Endothelial cell of umbilical vein (primary cell): Measurements from ENCODE around the gene NKX1-1. TPM values are rescaled to one million over a fixed set of nuclear protein-coding genes. Genes with fewer than 3 reads are reported as not detected.

ENCODE experiments used
- BruUV-seq: library from RNA; stranded (reverse); fragments of 400-500 nt; replicated peaks from 2 replicates; lab custom pipeline; 2021; lab: Mats Ljungman, UMichigan
- CTCF ChIA-PET: fragments of 300-600, 350-600 bp; sonication (Branson Sonifier 250); formaldehyde crosslinking; loops from one replicate; lab custom pipeline; 2021; ENCODE audit warnings: antibody characterized with exemption, inconsistent platforms; lab: Charles Lee
- POLR2A ChIA-PET: fragments of 300-600, 350-600 bp; sonication (Branson Sonifier 250); formaldehyde crosslinking; loops from one replicate; lab custom pipeline; 2021; ENCODE audit warnings: antibody characterized with exemption, inconsistent platforms; lab: Charles Lee
- DNase-seq: peaks from one replicate; pipeline ENCODE4 v3.0.0-alpha.2; 2011; ENCODE audit warnings: low read depth, low spot score
- FAIRE-seq: peaks from 2 replicates; lab custom pipeline; 2011; peaks lifted over from hg19 to GRCh38; lab: Jason Lieb, UNC
- H2AFZ ChIP-seq: 2 replicates; pipeline ENCODE4 v1.6.0; 2012; ENCODE audit warnings: low read depth, low read length, control low read depth, inconsistent platforms
- H3K27ac ChIP-seq: 2 replicates; pipeline ENCODE4 v1.5.1; 2011; ENCODE audit warnings: low read depth, mild to moderate bottlenecking, control low read depth, low read length, moderate library complexity; ENCODE audit not compliant: insufficient read depth
- H3K27me3 ChIP-seq, 2 experiments: 2 replicates each; pipeline versions ENCODE4 v1.6.0 to v1.6.1; 2011; ENCODE audit warnings: low read length in 2 of 2, mixed read lengths in 1 of 2; ENCODE audit not compliant: control insufficient read depth in 2 of 2, insufficient read depth in 2 of 2
- H3K36me3 ChIP-seq, 2 experiments: 2 replicates in 1 of 2; 3 replicates in 1 of 2; pipeline ENCODE4 v1.5.1; 2011; ENCODE audit warnings: low read length in 2 of 2, mild to moderate bottlenecking in 1 of 2, moderate library complexity in 1 of 2; ENCODE audit not compliant: control insufficient read depth in 2 of 2, insufficient read depth in 2 of 2; ENCODE audit errors: extremely low read depth in 1 of 2
- H3K4me1 ChIP-seq: 3 replicates; pipeline ENCODE4 v1.5.1; 2011; ENCODE audit warnings: mild to moderate bottlenecking, low read length; ENCODE audit not compliant: control insufficient read depth, insufficient read depth; ENCODE audit errors: extremely low read depth
- H3K4me2 ChIP-seq: 2 replicates; pipeline ENCODE4 v1.6.1; 2011; ENCODE audit warnings: low read length, control low read depth, mixed read lengths; ENCODE audit not compliant: insufficient read depth
- H3K4me3 ChIP-seq, 3 experiments: fragments of 200-600 bp in 1 of 3; sonication (generic), shearing (Covaris generic) in 1 of 3; replicated peaks in 1 of 3; 2 replicates each; pipeline ENCODE4 v1.5.1; 2011 to 2016; ENCODE audit warnings: control low read depth in 3 of 3, low read length in 3 of 3, mild to moderate bottlenecking in 2 of 3, inconsistent platforms in 1 of 3, low read depth in 1 of 3, moderate library complexity in 1 of 3; ENCODE audit not compliant: insufficient read depth in 1 of 3
- H3K79me2 ChIP-seq: 2 replicates; pipeline ENCODE4 v1.6.0; 2012; ENCODE audit warnings: low read length, inconsistent platforms; ENCODE audit not compliant: control insufficient read depth, insufficient read depth
- H3K9ac ChIP-seq: replicated peaks from 2 replicates; pipeline ENCODE3; 2011; ENCODE audit warnings: low read length, control low read depth; ENCODE audit not compliant: insufficient read depth; ENCODE audit errors: extremely low read depth
- H3K9me1 ChIP-seq: replicated peaks from 3 replicates; pipeline ENCODE4 v1.6.0; 2011; ENCODE audit warnings: mild to moderate bottlenecking, low read length; ENCODE audit not compliant: control insufficient read depth, insufficient read depth; ENCODE audit errors: extremely low read depth
- H3K9me3 ChIP-seq: replicated peaks from 2 replicates; pipeline ENCODE4 v1.5.1; 2012; ENCODE audit warnings: low read length, inconsistent platforms; ENCODE audit not compliant: control insufficient read depth, insufficient read depth
- H4K20me1 ChIP-seq: replicated peaks from 2 replicates; pipeline ENCODE3; 2011; ENCODE audit warnings: mild to moderate bottlenecking, low read length; ENCODE audit not compliant: control insufficient read depth, insufficient read depth; ENCODE audit errors: extremely low read depth
- EZH2 ChIP-seq: IDR thresholded peaks from 2 replicates; pipeline ENCODE4 v1.6.1; 2012; ENCODE audit warnings: borderline replicate concordance, low read depth, mild to moderate bottlenecking, moderate library complexity, low read length, inconsistent platforms; ENCODE audit not compliant: severe bottlenecking
- FOS ChIP-seq: IDR thresholded peaks from 2 replicates; pipeline ENCODE4 v1.6.1; 2011; ENCODE audit warnings: mild to moderate bottlenecking, low read length, moderate library complexity, borderline replicate concordance; ENCODE audit not compliant: insufficient read depth
- GATA2 ChIP-seq: IDR thresholded peaks from 2 replicates; pipeline ENCODE4 v1.7.0; 2011; ENCODE audit warnings: low read depth, mild to moderate bottlenecking, moderate library complexity, mixed read lengths, low read length; ENCODE audit not compliant: insufficient read length, insufficient read depth
- JUN ChIP-seq: IDR thresholded peaks from 2 replicates; pipeline ENCODE4 v1.6.1; 2011; ENCODE audit warnings: borderline replicate concordance, low read depth; ENCODE audit not compliant: insufficient read length, insufficient read depth
- MAX ChIP-seq: IDR thresholded peaks from 2 replicates; pipeline ENCODE4 v1.6.1; 2011; ENCODE audit not compliant: insufficient read depth, insufficient read length
- MYC ChIP-seq: IDR thresholded peaks from one replicate; pipeline ENCODE4 v1.6.1; 2011; ENCODE audit warnings: mild to moderate bottlenecking, low read depth, low read length
- POLR2A ChIP-seq: IDR thresholded peaks from 2 replicates; pipeline ENCODE4 v1.6.1; 2012; ENCODE audit warnings: low read depth, mild to moderate bottlenecking, control low read depth, low read length
- POLR2AphosphoS5 ChIP-seq: IDR thresholded peaks from 2 replicates; pipeline ENCODE4 v1.6.1; 2012; ENCODE audit warnings: low read depth, mild to moderate bottlenecking, control low read depth, low read length, moderate library complexity; ENCODE audit not compliant: insufficient read depth
- dilution Hi-C: fragments of 300-500 bp; cut with MboI; formaldehyde crosslinking; loops from one replicate; pipeline ENCODE4 v1.15.0; 2019; ENCODE audit warnings: low sequenced_read_pairs; ENCODE audit not compliant: extremely low pct_ligation_motif_present
- intact Hi-C: fragments of 100-400 bp; cut with micrococcal nuclease; formaldehyde crosslinking; loops from one replicate; pipeline ENCODE4 v1.10.0; 2022
- polyA plus RNA-seq, 4 experiments: library from polyadenylated mRNA; depleted of rRNA in 3 of 4; stranded (reverse) in 3 of 4; unstranded in 1 of 4; fragments of >200 nt; gene quantifications; 2 replicates each; pipeline versions ENCODE4 v1.2.1 to v1.2.3, GENCODE V29; 2011 to 2012; ENCODE audit warnings: missing spikeins in 1 of 4
- total RNA-seq: library from RNA; stranded (reverse); gene quantifications from 2 replicates; pipeline ENCODE4 v1.2.3, GENCODE V29; 2021
- TF ChIP-seq, protein P1 (sequence below), 2 donors: IDR thresholded peaks; 1 replicate in 1 of 2; 2 replicates in 1 of 2; pipeline ENCODE4 v1.5.1; 2011; ENCODE audit warnings: low read length in 2 of 2, mild to moderate bottlenecking in 2 of 2, moderate library complexity in 2 of 2, control low read depth in 1 of 2, inconsistent platforms in 1 of 2, low read depth in 1 of 2; ENCODE audit not compliant: insufficient read depth in 1 of 2; ENCODE audit errors: extremely low read depth in 1 of 2

NKX1-1 gene
- total and polyA plus RNA-seq, 2 donors (not counting 3 experiments of a cell fraction or from before 2014, with no cell fraction given) = not detected

DNA sequence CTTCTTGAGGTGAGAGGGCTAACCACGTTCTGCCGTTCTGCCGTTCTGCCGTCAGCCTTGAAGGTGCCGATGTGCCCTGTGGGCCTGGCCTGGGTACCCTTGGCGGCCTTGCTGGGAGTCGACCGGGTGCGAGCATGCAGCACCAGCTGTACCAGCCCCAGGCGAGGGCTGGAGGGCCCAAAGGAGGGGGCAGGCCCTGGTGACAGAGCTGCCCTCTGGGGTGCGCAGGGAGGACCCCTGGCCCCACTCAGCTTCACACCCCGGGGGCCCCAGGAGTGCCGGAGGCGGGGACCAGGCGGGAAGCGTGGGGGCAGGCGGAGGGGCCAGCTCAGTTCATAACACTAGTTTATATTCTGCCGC lies 37.2 kb downstream of the NKX1-1 start:
- DNase-seq = no peak
- POLR2A ChIA-PET = no interaction called here
- no peak for TF ChIP-seq GATA2
- H2AFZ ChIP-seq = no peak overlapping the region
- no peak overlapping the region for H3K4me3 ChIP-seq
- no peaks in the 10 kb centered on the region for H3K4me1 ChIP-seq
- no peaks in the 10 kb centered on the region for H3K9me1 ChIP-seq
- H3K79me2 ChIP-seq = no peaks in the 10 kb centered on the region
- no peaks in the 10 kb centered on the region for H3K9me3 ChIP-seq
- dilution Hi-C loops (no loop called here), intact Hi-C loops (no loop called here)
- CTCF ChIA-PET = interaction anchor here (1.0 to 1.3 kb wide), 2 partner anchors 8 to 13 kb away, joined by 3 to 4 read pairs; no protein-coding TSS in a partner anchor
- no peak overlapping the region for H3K27ac ChIP-seq
- no peak overlapping the region for H3K4me2 ChIP-seq
- H4K20me1 ChIP-seq = no peaks in the 10 kb centered on the region
- no peak overlapping the region for H3K9ac ChIP-seq
- BruUV-seq = no TSS peak
- H3K36me3 ChIP-seq = no peaks in the 10 kb centered on the region
- no peaks in the 10 kb centered on the region for H3K27me3 ChIP-seq
- no peak for FAIRE-seq

GRCh38 chr4:1368421-1369090 lies 37.7 kb downstream of the NKX1-1 start:
- FAIRE-seq (no peak), DNase-seq (no peak)
- POLR2A ChIA-PET = interaction anchor here (0.9 kb wide), 1 partner anchor 36 kb away, joined by 3 read pairs; no protein-coding TSS in a partner anchor

More at GRCh38 chr4:1368421-1369090, 37.7 kb downstream of the NKX1-1 start:
- no peak overlapping the region for H3K27ac ChIP-seq
- no peak overlapping the region for H3K9ac ChIP-seq
- no TSS peak for BruUV-seq
- H3K4me3 ChIP-seq = no peak overlapping the region
- intact Hi-C loops = no loop called here
- H2AFZ ChIP-seq = no peak overlapping the region
- no peaks in the 10 kb centered on the region for H3K9me3 ChIP-seq
- CTCF ChIA-PET = interaction anchor here (1.0 to 1.3 kb wide), 2 partner anchors 8 to 13 kb away, joined by 3 to 4 read pairs; no protein-coding TSS in a partner anchor
- H3K27me3 ChIP-seq = no peaks in the 10 kb centered on the region
- dilution Hi-C loops = no loop called here
- H3K9me1 ChIP-seq = no peaks in the 10 kb centered on the region
- no peak for TF ChIP-seq JUN
- TF ChIP-seq GATA2 = no peak
- TF ChIP-seq MAX = no peak
- TF ChIP-seq POLR2A = no peak
- TF ChIP-seq POLR2AphosphoS5 = no peak
- no peak for TF ChIP-seq FOS
- TF ChIP-seq EZH2 = no peak
- no peak for TF ChIP-seq MYC
- TF ChIP-seq, protein P1, sequence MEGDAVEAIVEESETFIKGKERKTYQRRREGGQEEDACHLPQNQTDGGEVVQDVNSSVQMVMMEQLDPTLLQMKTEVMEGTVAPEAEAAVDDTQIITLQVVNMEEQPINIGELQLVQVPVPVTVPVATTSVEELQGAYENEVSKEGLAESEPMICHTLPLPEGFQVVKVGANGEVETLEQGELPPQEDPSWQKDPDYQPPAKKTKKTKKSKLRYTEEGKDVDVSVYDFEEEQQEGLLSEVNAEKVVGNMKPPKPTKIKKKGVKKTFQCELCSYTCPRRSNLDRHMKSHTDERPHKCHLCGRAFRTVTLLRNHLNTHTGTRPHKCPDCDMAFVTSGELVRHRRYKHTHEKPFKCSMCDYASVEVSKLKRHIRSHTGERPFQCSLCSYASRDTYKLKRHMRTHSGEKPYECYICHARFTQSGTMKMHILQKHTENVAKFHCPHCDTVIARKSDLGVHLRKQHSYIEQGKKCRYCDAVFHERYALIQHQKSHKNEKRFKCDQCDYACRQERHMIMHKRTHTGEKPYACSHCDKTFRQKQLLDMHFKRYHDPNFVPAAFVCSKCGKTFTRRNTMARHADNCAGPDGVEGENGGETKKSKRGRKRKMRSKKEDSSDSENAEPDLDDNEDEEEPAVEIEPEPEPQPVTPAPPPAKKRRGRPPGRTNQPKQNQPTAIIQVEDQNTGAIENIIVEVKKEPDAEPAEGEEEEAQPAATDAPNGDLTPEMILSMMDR (IDR thresholded peaks at IDR 0.05; ENCODE audit: extremely low read depth in 1 of 2, insufficient read depth in 1 of 2, low read depth in 1 of 2, low read length in 2 of 2) = no peak
- no peaks in the 10 kb centered on the region for H4K20me1 ChIP-seq
- no peaks in the 10 kb centered on the region for H3K79me2 ChIP-seq
- H3K4me1 ChIP-seq = no peaks in the 10 kb centered on the region
- H3K4me2 ChIP-seq = no peak overlapping the region
- H3K36me3 ChIP-seq = no peaks in the 10 kb centered on the region
